Measurements from ENCODE around the gene CDPF1. TPM values are rescaled to one million over a fixed set of nuclear protein-coding genes. Genes with fewer than 3 reads are reported as not detected.

The CDPF1 gene, protein sequence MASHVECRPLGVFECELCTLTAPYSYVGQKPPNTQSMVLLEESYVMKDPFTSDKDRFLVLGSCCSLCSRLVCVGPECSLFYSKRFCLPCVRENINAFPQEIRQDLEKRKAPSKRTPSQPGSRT
- 9.1 and 16.4 TPM in 2 replicates for total RNA-seq (2012; rRNA removed)

DNA sequence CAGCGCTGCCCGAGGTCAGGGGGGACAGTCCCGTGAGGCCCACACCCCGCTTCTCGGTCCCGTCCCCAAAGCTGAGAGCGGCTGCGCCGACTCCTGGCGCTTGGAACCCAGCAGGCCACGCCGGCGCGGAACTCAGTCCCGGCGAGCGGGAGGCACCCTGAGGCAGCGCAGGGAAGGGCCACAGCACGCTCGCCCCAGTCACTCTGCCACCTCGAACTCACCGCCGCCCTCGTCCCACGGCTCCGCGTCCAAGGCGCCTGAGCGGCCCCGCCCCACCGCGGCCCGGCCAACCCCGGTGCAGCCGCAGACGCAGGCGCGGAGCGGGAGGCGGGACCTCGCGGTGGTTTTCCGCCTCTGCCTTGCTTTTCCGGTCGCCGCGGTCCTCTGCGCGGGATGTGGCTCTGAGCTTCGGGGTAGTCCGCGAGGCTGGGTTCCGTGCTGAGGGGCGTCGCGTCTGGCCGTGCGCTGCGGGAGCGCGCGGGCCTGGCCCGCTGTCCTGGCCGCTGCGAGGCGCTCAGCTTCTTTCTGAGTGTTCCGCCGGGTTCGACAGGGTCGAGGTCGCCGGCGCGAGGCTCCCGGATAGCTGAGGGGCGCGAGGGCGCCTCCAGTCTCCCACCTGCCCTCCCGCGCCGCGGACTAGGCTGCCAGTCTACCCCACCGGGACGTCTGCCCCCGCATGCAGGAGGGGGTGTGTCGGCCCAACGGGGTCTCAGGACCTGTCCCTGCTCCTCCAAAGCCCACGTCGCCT lies at the start of gene CDPF1:
Gene CDPF1, minus strand, starts transcription at position 259 of the 748 bp plus-strand sequence. CDS start 2,009 bp downstream, outside the sequence.
- Histone ChIP-seq H3K9ac (ENCODE audit: low read depth, low read length) (peak within 1 kb of the TSS; percentile 91), H3K4me1 (ENCODE audit: control insufficient read depth, insufficient read depth, low read length) (peaks cover 36% of the 10 kb centered on the region), H3K36me3 (ENCODE audit: insufficient read depth, low read length) (peaks cover 6% of the 10 kb centered on the region), H3K4me3 (ENCODE audit: low read length) (peak within 1 kb of the TSS; percentile 87), H3K4me2 (ENCODE audit: low read length) (peak within 1 kb of the TSS; percentile 100), H3K27me3 (ENCODE audit: control insufficient read depth, insufficient read depth, low read length) (no peaks in the 10 kb centered on the region), H3K9me3 (replicated peaks; ENCODE audit: low read length) (no peaks in the 10 kb centered on the region)

GRCh38 chr22:46299101-46299500 lies 49.0 kb upstream of the CDPF1 start:
- Histone ChIP-seq H3K9me3 (replicated peaks; ENCODE audit: low read length) (no peaks in the 10 kb centered on the region), H3K27me3 (ENCODE audit: control insufficient read depth, insufficient read depth, low read length) (no peaks in the 10 kb centered on the region), H3K4me3 (ENCODE audit: low read length) (no peak overlapping the region), H3K4me1 (ENCODE audit: control insufficient read depth, insufficient read depth, low read length) (peaks cover 24% of the 10 kb centered on the region), H3K9ac (ENCODE audit: low read depth, low read length) (no peak overlapping the region), H3K36me3 (ENCODE audit: insufficient read depth, low read length) (peaks cover 4% of the 10 kb centered on the region), H3K4me2 (ENCODE audit: low read length) (no peak overlapping the region)

DNA sequence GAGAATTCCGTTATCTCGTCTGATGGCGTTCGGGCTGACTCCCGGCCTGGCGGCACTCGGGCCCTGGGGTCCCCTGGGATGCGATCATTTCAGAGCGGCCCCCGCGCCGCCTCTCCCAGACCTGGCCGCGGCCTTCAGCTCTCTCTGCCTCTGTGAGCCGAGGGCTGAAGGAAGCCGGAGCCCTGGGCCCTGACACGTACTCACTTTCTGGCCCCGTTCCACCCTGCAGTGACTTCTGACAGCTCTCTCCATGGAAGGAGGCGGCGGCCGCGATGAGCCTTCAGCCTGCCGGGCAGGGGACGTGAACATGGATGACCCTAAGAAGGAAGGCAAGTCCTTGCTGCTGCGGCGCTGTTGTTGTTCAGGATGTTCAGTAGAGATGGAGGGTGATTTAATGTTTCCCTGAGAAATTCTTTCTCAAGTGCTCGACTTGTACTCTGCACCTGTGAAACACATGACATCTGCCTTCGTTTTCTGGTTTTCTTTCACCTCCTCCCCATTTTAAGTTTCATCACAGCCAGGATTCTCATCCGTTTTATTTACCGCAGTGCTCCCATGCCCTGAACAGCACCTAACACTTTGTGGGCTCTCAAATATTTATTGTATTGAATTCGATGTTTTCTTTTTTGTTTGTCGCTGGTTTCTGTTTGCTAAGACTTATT lies 47.2 kb upstream of the CDPF1 start:
- Histone ChIP-seq H3K9me3 (replicated peaks; ENCODE audit: low read length) (no peaks in the 10 kb centered on the region), H3K36me3 (ENCODE audit: insufficient read depth, low read length) (peaks cover 12% of the 10 kb centered on the region), H3K4me2 (ENCODE audit: low read length) (peak overlapping the region; percentile 99), H3K9ac (ENCODE audit: low read depth, low read length) (peak overlapping the region; percentile 86), H3K4me1 (ENCODE audit: control insufficient read depth, insufficient read depth, low read length) (peaks cover 11% of the 10 kb centered on the region), H3K27me3 (ENCODE audit: control insufficient read depth, insufficient read depth, low read length) (no peaks in the 10 kb centered on the region), H3K4me3 (ENCODE audit: low read length) (peak overlapping the region; percentile 82)

DNA sequence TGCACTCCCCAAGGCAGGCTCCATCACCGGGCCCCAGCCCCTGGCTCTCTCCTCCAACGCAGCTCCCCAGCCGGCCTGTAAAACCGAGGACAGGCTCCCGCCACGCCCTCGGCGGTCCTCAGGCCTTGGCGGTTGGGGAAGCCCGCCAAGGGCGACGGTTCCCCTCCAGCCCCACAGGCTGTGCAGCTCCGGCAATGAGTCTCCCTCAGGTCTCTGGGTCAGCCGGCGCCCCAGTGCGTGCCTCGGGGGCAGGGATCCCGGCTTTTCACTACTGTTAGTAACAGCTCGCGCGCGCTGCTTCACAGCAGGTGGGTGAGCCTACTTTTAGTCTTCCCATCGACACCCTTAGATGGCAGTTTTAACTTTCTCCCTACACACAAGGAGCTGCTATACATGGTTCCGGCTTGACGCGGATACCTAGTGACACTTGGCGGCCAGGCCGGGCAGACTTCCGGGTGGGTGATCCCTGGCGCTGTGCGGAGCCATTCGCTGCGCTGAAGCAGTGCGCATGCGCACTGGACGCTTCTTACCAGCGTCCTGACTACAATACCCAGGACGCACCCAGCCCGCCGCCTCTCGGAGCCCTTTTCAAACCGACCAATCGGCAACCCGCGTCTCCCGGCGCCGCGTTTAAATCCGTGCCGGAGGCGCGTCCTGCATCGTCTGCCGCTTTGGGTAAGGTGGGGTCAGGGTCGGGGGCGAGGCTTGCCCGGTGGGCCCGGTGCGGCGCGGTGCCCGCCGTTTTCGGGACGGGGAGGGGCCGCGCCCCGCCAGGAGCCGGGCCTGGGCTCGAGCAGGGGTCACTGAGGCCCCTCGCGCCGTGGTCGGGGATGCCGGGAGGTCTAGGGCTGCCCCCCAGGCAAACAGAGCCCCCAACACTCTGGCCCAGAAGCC lies 46.4 kb upstream of the CDPF1 start, which contains the start of gene GTSE1:
Gene GTSE1, plus strand, starts transcription at position 614 of the 894 bp plus-strand sequence. CDS start 531 bp downstream, outside the sequence.
- Histone ChIP-seq H3K4me2 (ENCODE audit: low read length) (peak within 1 kb of the TSS; percentile 99), H3K4me1 (ENCODE audit: control insufficient read depth, insufficient read depth, low read length) (peaks cover 10% of the 10 kb centered on the region), H3K9me3 (replicated peaks; ENCODE audit: low read length) (no peaks in the 10 kb centered on the region), H3K36me3 (ENCODE audit: insufficient read depth, low read length) (peaks cover 14% of the 10 kb centered on the region), H3K4me3 (ENCODE audit: low read length) (peak within 1 kb of the TSS; percentile 82), H3K27me3 (ENCODE audit: control insufficient read depth, insufficient read depth, low read length) (no peaks in the 10 kb centered on the region), H3K9ac (ENCODE audit: low read depth, low read length) (peak within 1 kb of the TSS; percentile 86)

- H3K4me3 ChIP-seq (ENCODE audit: low read length) = peak overlapping the region; percentile 82
- H3K4me1 ChIP-seq (ENCODE audit: control insufficient read depth, insufficient read depth, low read length) = peaks cover 10% of the 10 kb centered on the region
These were observed 45.3 kb upstream of the CDPF1 start for GRCh38 chr22:46295277-46295971.

DNA sequence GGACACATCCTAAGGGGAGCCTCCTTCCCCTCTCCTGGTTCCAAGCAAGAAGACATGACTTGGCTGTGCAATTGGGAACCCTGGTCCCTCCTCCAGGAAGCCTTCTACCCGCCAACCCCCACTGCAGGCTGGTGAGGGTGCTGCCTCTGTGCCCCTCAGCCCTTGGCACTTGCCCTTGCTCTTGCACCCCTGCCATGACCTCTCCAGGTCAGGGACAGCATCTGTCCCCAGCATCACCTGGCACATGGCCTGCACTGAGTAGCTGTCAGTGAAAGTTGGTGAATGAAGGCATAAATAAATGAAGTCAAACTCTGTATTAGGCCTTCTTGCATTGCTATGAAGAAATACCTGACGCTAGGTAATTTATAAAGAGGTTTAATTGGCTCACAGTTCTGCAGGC lies 44.7 kb upstream of the CDPF1 start:
- H3K4me2 ChIP-seq (ENCODE audit: low read length) = no peak overlapping the region
- H3K4me1 ChIP-seq (ENCODE audit: control insufficient read depth, insufficient read depth, low read length) = peaks cover 10% of the 10 kb centered on the region
- H3K36me3 ChIP-seq (ENCODE audit: insufficient read depth, low read length) = peaks cover 16% of the 10 kb centered on the region
- no peak overlapping the region for H3K9ac ChIP-seq (ENCODE audit: low read depth, low read length)
- no peaks in the 10 kb centered on the region for H3K27me3 ChIP-seq (ENCODE audit: control insufficient read depth, insufficient read depth, low read length)
- no peak overlapping the region for H3K4me3 ChIP-seq (ENCODE audit: low read length)
- no peaks in the 10 kb centered on the region for H3K9me3 ChIP-seq (replicated peaks; ENCODE audit: low read length)

More at GRCh38 chr22:46295277-46295971, 45.3 kb upstream of the CDPF1 start:
- Histone ChIP-seq H3K9ac (ENCODE audit: low read depth, low read length) (peak overlapping the region; percentile 86), H3K36me3 (ENCODE audit: insufficient read depth, low read length) (peaks cover 16% of the 10 kb centered on the region), H3K4me2 (ENCODE audit: low read length) (peak overlapping the region; percentile 99), H3K9me3 (replicated peaks; ENCODE audit: low read length) (no peaks in the 10 kb centered on the region), H3K27me3 (ENCODE audit: control insufficient read depth, insufficient read depth, low read length) (no peaks in the 10 kb centered on the region)

GRCh38 chr22:46293577-46294260 lies 43.6 kb upstream of the CDPF1 start:
- Histone ChIP-seq H3K4me3 (ENCODE audit: low read length) (no peak overlapping the region), H3K4me2 (ENCODE audit: low read length) (no peak overlapping the region), H3K27me3 (ENCODE audit: control insufficient read depth, insufficient read depth, low read length) (no peaks in the 10 kb centered on the region), H3K9ac (ENCODE audit: low read depth, low read length) (no peak overlapping the region), H3K9me3 (replicated peaks; ENCODE audit: low read length) (no peaks in the 10 kb centered on the region), H3K4me1 (ENCODE audit: control insufficient read depth, insufficient read depth, low read length) (peaks cover 10% of the 10 kb centered on the region), H3K36me3 (ENCODE audit: insufficient read depth, low read length) (peaks cover 21% of the 10 kb centered on the region)

DNA sequence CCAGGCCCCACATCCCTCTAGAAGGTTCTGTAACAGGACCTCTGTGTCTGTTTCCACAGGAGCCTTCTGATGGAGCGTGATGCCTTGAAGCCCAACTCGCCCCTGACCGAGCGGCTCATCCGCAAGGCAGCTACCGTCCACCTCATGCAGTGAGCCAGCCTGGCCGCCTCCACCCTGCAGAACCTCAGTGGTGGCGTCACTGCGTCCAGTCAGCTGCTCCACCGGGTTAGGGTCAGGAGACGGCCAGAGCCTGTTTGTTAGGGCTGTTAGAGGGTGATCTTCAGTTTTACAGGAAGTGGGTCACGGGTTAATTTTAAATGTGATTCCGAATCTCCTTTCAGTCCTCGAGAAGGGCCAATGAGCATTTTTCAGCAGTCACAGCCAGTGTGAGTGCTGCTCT lies 42.6 kb upstream of the CDPF1 start:
- peaks cover 23% of the 10 kb centered on the region for H3K36me3 ChIP-seq (ENCODE audit: insufficient read depth, low read length)

GRCh38 chr22:46292173-46292572 lies 42.1 kb upstream of the CDPF1 start:
- H3K9me3 ChIP-seq (replicated peaks; ENCODE audit: low read length) = no peaks in the 10 kb centered on the region
- no peak overlapping the region for H3K9ac ChIP-seq (ENCODE audit: low read depth, low read length)
- H3K4me1 ChIP-seq (ENCODE audit: control insufficient read depth, insufficient read depth, low read length) = peaks cover 10% of the 10 kb centered on the region
- no peaks in the 10 kb centered on the region for H3K27me3 ChIP-seq (ENCODE audit: control insufficient read depth, insufficient read depth, low read length)
- H3K4me3 ChIP-seq (ENCODE audit: low read length) = no peak overlapping the region
- peaks cover 24% of the 10 kb centered on the region for H3K36me3 ChIP-seq (ENCODE audit: insufficient read depth, low read length)
- H3K4me2 ChIP-seq (ENCODE audit: low read length) = no peak overlapping the region

More for the DNA sequence above, 42.6 kb upstream of the CDPF1 start:
- Histone ChIP-seq H3K9ac (ENCODE audit: low read depth, low read length) (no peak overlapping the region), H3K9me3 (replicated peaks; ENCODE audit: low read length) (no peaks in the 10 kb centered on the region), H3K4me1 (ENCODE audit: control insufficient read depth, insufficient read depth, low read length) (peaks cover 10% of the 10 kb centered on the region), H3K4me2 (ENCODE audit: low read length) (no peak overlapping the region), H3K4me3 (ENCODE audit: low read length) (no peak overlapping the region), H3K27me3 (ENCODE audit: control insufficient read depth, insufficient read depth, low read length) (no peaks in the 10 kb centered on the region)
